Neural cell (in vitro differentiated cells): ENCODE results near the gene YWHAQ. TPM values are rescaled to one million over a fixed set of nuclear protein-coding genes. Genes with fewer than 3 reads are reported as not detected.

Experiments
- H2AFZ ChIP-seq: fragments of 200-600, 300-800 bp; sonication (generic), shearing (Covaris generic); 2 replicates; pipeline ENCODE4 v1.6.0; 2014; ENCODE audit warnings: low read depth, mild to moderate bottlenecking, antibody characterized with exemption, low read length, moderate library complexity
- H3F3A ChIP-seq: fragments of 200-600 bp; shearing (Covaris generic); 2 replicates; pipeline ENCODE4 v1.6.1; 2016; ENCODE audit warnings: mild to moderate bottlenecking, moderate library complexity, mixed read lengths, antibody characterized with exemption, low read length; ENCODE audit not compliant: insufficient read depth, poor library complexity, severe bottlenecking
- H3K27ac ChIP-seq: fragments of 200-600, 300-800 bp; sonication (generic), shearing (Covaris generic); 2 replicates; pipeline ENCODE4 v1.5.1; 2014; ENCODE audit warnings: mild to moderate bottlenecking, low read length, moderate library complexity
- H3K27me3 ChIP-seq: fragments of 300-800, 200-600 bp; sonication (generic), shearing (Covaris generic); 2 replicates; pipeline ENCODE4 v1.6.0; 2014; ENCODE audit warnings: mild to moderate bottlenecking, low read depth, low read length, moderate library complexity; ENCODE audit not compliant: insufficient read depth
- H3K36me3 ChIP-seq: fragments of 300-800, 200-600 bp; sonication (generic), shearing (Covaris generic); 2 replicates; pipeline ENCODE4 v1.5.1; 2014; ENCODE audit warnings: mild to moderate bottlenecking, antibody characterized with exemption, low read length, moderate library complexity; ENCODE audit not compliant: insufficient read depth
- H3K4me2 ChIP-seq: fragments of 300-800, 200-600 bp; sonication (generic), shearing (Covaris generic); 2 replicates; pipeline ENCODE4 v1.6.0; 2014; ENCODE audit warnings: mild to moderate bottlenecking, low read length
- H3K4me3 ChIP-seq: fragments of 300-800, 200-600 bp; sonication (generic), shearing (Covaris generic); 2 replicates; pipeline ENCODE4 v1.5.1; 2014; ENCODE audit warnings: mild to moderate bottlenecking, low read length, moderate library complexity
- H3K79me2 ChIP-seq: fragments of 200-600 bp; shearing (Covaris generic); replicated peaks from 2 replicates; pipeline ENCODE4 v1.6.0; 2014; ENCODE audit warnings: mild to moderate bottlenecking, low read length, moderate library complexity; ENCODE audit not compliant: insufficient read depth
- H3K9ac ChIP-seq: fragments of 300-800, 200-600 bp; sonication (generic), shearing (Covaris generic); 2 replicates; pipeline ENCODE4 v1.6.1; 2016; ENCODE audit warnings: mild to moderate bottlenecking, low read length, mixed read lengths
- H3K9me2 ChIP-seq: fragments of 200-600 bp; shearing (Covaris generic); 2 replicates; pipeline ENCODE4 v1.6.1; 2016; ENCODE audit warnings: mild to moderate bottlenecking, low read length, mixed read lengths; ENCODE audit not compliant: insufficient read depth
- H3K9me3 ChIP-seq: fragments of 200-600, 300-800 bp; sonication (generic), shearing (Covaris generic); 2 replicates; pipeline ENCODE4 v1.6.1; 2016; ENCODE audit warnings: mild to moderate bottlenecking, mixed run types, low read length, moderate library complexity, mixed read lengths
- H4K20me1 ChIP-seq: fragments of 200-600 bp; shearing (Covaris generic); 2 replicates; pipeline ENCODE4 v1.6.1; 2016; ENCODE audit warnings: mild to moderate bottlenecking, mixed run types; ENCODE audit not compliant: insufficient read depth
- EP300 ChIP-seq: fragments of 450-650 bp; conservative IDR thresholded peaks from 2 replicates; pipeline ENCODE4 v1.6.1; 2014; ENCODE audit warnings: antibody characterized with exemption, mild to moderate bottlenecking, moderate library complexity; ENCODE audit not compliant: poor library complexity, severe bottlenecking
- EZH2 ChIP-seq: fragments of 200-600, 300-800 bp; shearing (Covaris generic), sonication (generic); IDR thresholded peaks from 2 replicates; pipeline ENCODE4 v1.6.1; 2014; ENCODE audit warnings: antibody characterized with exemption, low read length, borderline replicate concordance, mild to moderate bottlenecking; ENCODE audit not compliant: insufficient read depth, poor library complexity, severe bottlenecking
- MXI1 ChIP-seq: fragments of 450-650 bp; conservative IDR thresholded peaks from 2 replicates; pipeline ENCODE4 v1.6.1; 2014; ENCODE audit warnings: antibody characterized with exemption, mild to moderate bottlenecking; ENCODE audit not compliant: poor library complexity, severe bottlenecking
- POLR2AphosphoS5 ChIP-seq: IDR thresholded peaks from 2 replicates; pipeline ENCODE4 v1.6.1; 2012
- RAD21 ChIP-seq: fragments of 450-650 bp; conservative IDR thresholded peaks from 2 replicates; pipeline ENCODE4 v1.6.1; 2014; ENCODE audit warnings: antibody characterized with exemption, mild to moderate bottlenecking, moderate library complexity
- REST ChIP-seq: IDR thresholded peaks from 2 replicates; pipeline ENCODE4 v1.6.1; 2012; ENCODE audit warnings: borderline replicate concordance
- SMC3 ChIP-seq: fragments of 450-650 bp; conservative IDR thresholded peaks from 2 replicates; pipeline ENCODE4 v1.6.1; 2014; ENCODE audit warnings: antibody characterized with exemption, mild to moderate bottlenecking, moderate library complexity; ENCODE audit not compliant: poor library complexity
- TAF1 ChIP-seq: IDR thresholded peaks from 2 replicates; pipeline ENCODE4 v1.6.1; 2012; ENCODE audit warnings: low read depth
- polyA plus RNA-seq: library from polyadenylated mRNA; depleted of rRNA; stranded (reverse); fragments of >200 nt; gene quantifications from 2 replicates; pipeline ENCODE4 v1.2.3, GENCODE V29; 2014
- TF ChIP-seq, protein P1 (sequence below): fragments of 450-650 bp; IDR thresholded peaks from 2 replicates; pipeline ENCODE4 v1.5.1; 2014; ENCODE audit warnings: antibody characterized with exemption, mild to moderate bottlenecking, moderate library complexity; ENCODE audit not compliant: poor library complexity, severe bottlenecking

Gene YWHAQ
- polyA plus RNA-seq, 1 donor from 2014 or later, result 1,446 TPM

- no peaks in the 10 kb centered on the region for H4K20me1 ChIP-seq
- H3K9ac ChIP-seq, result no peak overlapping the region
- no peak overlapping the region for H2AFZ ChIP-seq
- peaks cover 4% of the 10 kb centered on the region for H3K9me3 ChIP-seq
- no peaks in the 10 kb centered on the region for H3F3A ChIP-seq
- H3K79me2 ChIP-seq, result peaks cover 86% of the 10 kb centered on the region
- TF ChIP-seq, protein P1, sequence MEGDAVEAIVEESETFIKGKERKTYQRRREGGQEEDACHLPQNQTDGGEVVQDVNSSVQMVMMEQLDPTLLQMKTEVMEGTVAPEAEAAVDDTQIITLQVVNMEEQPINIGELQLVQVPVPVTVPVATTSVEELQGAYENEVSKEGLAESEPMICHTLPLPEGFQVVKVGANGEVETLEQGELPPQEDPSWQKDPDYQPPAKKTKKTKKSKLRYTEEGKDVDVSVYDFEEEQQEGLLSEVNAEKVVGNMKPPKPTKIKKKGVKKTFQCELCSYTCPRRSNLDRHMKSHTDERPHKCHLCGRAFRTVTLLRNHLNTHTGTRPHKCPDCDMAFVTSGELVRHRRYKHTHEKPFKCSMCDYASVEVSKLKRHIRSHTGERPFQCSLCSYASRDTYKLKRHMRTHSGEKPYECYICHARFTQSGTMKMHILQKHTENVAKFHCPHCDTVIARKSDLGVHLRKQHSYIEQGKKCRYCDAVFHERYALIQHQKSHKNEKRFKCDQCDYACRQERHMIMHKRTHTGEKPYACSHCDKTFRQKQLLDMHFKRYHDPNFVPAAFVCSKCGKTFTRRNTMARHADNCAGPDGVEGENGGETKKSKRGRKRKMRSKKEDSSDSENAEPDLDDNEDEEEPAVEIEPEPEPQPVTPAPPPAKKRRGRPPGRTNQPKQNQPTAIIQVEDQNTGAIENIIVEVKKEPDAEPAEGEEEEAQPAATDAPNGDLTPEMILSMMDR, result no peak
- no peak for TF ChIP-seq POLR2AphosphoS5
- TF ChIP-seq REST, result no peak
- no peak for TF ChIP-seq EP300
- no peak for TF ChIP-seq SMC3
- no peak for TF ChIP-seq RAD21
- no peak for TF ChIP-seq MXI1
- TF ChIP-seq TAF1, result no peak
- TF ChIP-seq EZH2, result no peak
- no peak overlapping the region for H3K4me3 ChIP-seq
- H3K9me2 ChIP-seq, result no peaks in the 10 kb centered on the region
- peaks cover 23% of the 10 kb centered on the region for H3K36me3 ChIP-seq
- no peak overlapping the region for H3K4me2 ChIP-seq
- no peaks in the 10 kb centered on the region for H3K27me3 ChIP-seq
- H3K27ac ChIP-seq, result no peak overlapping the region
Measured at GRCh38 chr2:9593925-9594324, 36.9 kb downstream of the YWHAQ start.

DNA sequence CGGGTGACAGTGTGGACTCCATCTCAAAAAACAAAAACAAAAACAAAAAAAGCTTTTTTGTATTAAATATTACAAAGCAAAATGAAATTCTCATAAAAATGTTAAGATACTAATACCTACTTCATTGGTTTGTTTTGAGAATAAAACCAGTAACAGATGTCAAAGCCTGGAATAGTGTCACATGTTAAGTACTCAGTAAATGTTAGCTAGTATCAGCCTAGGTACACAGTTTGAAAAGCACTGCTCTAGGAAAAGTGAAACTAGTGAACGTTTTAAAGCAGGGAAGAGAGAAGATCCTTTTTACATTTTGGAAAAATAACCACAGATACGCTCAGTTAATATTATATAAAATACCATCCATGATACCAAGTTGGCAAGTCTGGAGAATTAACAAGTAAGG, 38.1 kb downstream of the YWHAQ start:
- Histone ChIP-seq H3K9me2 (no peaks in the 10 kb centered on the region), H3K9ac (no peak overlapping the region), H4K20me1 (peaks cover 4% of the 10 kb centered on the region), H3K27ac (no peak overlapping the region), H3K27me3 (no peaks in the 10 kb centered on the region), H3K4me3 (no peak overlapping the region), H3F3A (no peaks in the 10 kb centered on the region), H3K4me2 (no peak overlapping the region), H2AFZ (no peak overlapping the region), H3K36me3 (peaks cover 16% of the 10 kb centered on the region), H3K9me3 (no peaks in the 10 kb centered on the region), H3K79me2 (peaks cover 84% of the 10 kb centered on the region)
- TF ChIP-seq EZH2 (no peak), RAD21 (no peak), MXI1 (no peak), TAF1 (no peak), REST (no peak), SMC3 (no peak), POLR2AphosphoS5 (no peak), EP300 (no peak)
- TF ChIP-seq, protein P1, result no peak
